Measurements from ENCODE around the gene SIPA1L3. TPM values are rescaled to one million over a fixed set of nuclear protein-coding genes. Genes with fewer than 3 reads are reported as not detected.
A peak's percentile ranks its signal among the peaks of the same experiment; 100 is the strongest.

Gene SIPA1L3
- total RNA-seq, 2 donors from 2014 or later, result 29.5 to 32.2 TPM

- Mint-ChIP-seq H3K4me3 (no peak overlapping the region), H3K27ac (no peak overlapping the region), H3K4me1 (no peaks in the 10 kb centered on the region), H3K36me3 (ENCODE audit: low read depth) (peaks cover 6% of the 10 kb centered on the region), H3K27me3 (no peaks in the 10 kb centered on the region)
- H3K9me3 ChIP-seq (ENCODE audit: control insufficient read depth, low read length, poor library complexity, severe bottlenecking), result no peaks in the 10 kb centered on the region
- ATAC-seq (no peak), DNase-seq (no peak)
These were observed 182.4 kb downstream of the SIPA1L3 start for GRCh38 chr19:38089440-38089839.

DNA sequence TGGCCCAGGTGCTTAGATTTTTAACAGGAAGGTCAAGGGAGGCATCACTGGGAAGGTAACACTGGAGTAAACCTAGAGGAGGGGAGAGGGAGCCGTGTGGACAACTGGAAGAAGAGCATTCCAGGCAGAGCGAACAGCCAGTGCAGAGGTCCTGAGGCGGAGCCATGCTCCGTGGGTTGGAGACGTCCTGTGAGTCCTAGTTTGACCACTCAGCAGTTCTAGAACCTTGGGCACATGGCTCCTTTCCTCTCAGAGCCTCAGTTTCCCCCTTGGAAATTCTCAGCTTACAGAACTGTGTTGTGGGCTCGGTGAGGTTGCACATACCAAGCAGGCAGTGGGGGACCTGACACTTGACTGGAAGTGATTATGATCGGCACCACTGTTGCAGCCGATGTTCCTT is 186.1 kb downstream of the SIPA1L3 start:
- Mint-ChIP-seq H3K27ac (no peak overlapping the region), H3K27me3 (no peaks in the 10 kb centered on the region), H3K36me3 (ENCODE audit: low read depth) (peaks cover 4% of the 10 kb centered on the region), H3K4me3 (no peak overlapping the region), H3K4me1 (peaks cover 4% of the 10 kb centered on the region)
- ATAC-seq (no peak), DNase-seq (no peak)
- H3K9me3 ChIP-seq (ENCODE audit: control insufficient read depth, low read length, poor library complexity, severe bottlenecking), result no peaks in the 10 kb centered on the region

- Mint-ChIP-seq H3K4me1 (peaks cover 4% of the 10 kb centered on the region), H3K36me3 (ENCODE audit: low read depth) (peaks cover 4% of the 10 kb centered on the region), H3K27ac (no peak overlapping the region), H3K27me3 (no peaks in the 10 kb centered on the region), H3K4me3 (no peak overlapping the region)
- H3K9me3 ChIP-seq (ENCODE audit: control insufficient read depth, low read length, poor library complexity, severe bottlenecking), result no peaks in the 10 kb centered on the region
- DNase-seq (no peak), ATAC-seq (no peak)
These were observed 186.6 kb downstream of the SIPA1L3 start for GRCh38 chr19:38093587-38093986.

GRCh38 chr19:38095411-38096308 is 188.7 kb downstream of the SIPA1L3 start:
- DNase-seq, result peak in 1 of 3 donors; percentile 42
- Mint-ChIP-seq H3K27me3 (no peaks in the 10 kb centered on the region), H3K36me3 (ENCODE audit: low read depth) (peaks cover 6% of the 10 kb centered on the region), H3K27ac (no peak overlapping the region), H3K4me1 (peaks cover 4% of the 10 kb centered on the region), H3K4me3 (no peak overlapping the region)
- ATAC-seq, result peak; percentile 66
- H3K9me3 ChIP-seq (ENCODE audit: control insufficient read depth, low read length, poor library complexity, severe bottlenecking), result no peaks in the 10 kb centered on the region

- DNase-seq (no peak), ATAC-seq (no peak)
- H3K36me3 Mint-ChIP-seq (ENCODE audit: low read depth), result peaks cover 8% of the 10 kb centered on the region
- H3K27ac Mint-ChIP-seq, result no peak overlapping the region
- H3K27me3 Mint-ChIP-seq, result no peaks in the 10 kb centered on the region
- no peak overlapping the region for H3K4me3 Mint-ChIP-seq
- peaks cover 4% of the 10 kb centered on the region for H3K4me1 Mint-ChIP-seq
- H3K9me3 ChIP-seq (ENCODE audit: control insufficient read depth, low read length, poor library complexity, severe bottlenecking), result no peaks in the 10 kb centered on the region
These were observed 193.0 kb downstream of the SIPA1L3 start for GRCh38 chr19:38099966-38100365.

- no peak for ATAC-seq
- Mint-ChIP-seq H3K36me3 (ENCODE audit: low read depth) (peaks cover 10% of the 10 kb centered on the region), H3K4me3 (no peak overlapping the region), H3K27me3 (no peaks in the 10 kb centered on the region), H3K4me1 (peaks cover 3% of the 10 kb centered on the region), H3K27ac (no peak overlapping the region)
- no peaks in the 10 kb centered on the region for H3K9me3 ChIP-seq (ENCODE audit: control insufficient read depth, low read length, poor library complexity, severe bottlenecking)
- no peak for DNase-seq
These were observed 193.6 kb downstream of the SIPA1L3 start for GRCh38 chr19:38100589-38100988.

GRCh38 chr19:38101723-38102122 is 194.7 kb downstream of the SIPA1L3 start:
- no peak overlapping the region for H3K4me3 Mint-ChIP-seq
- no peaks in the 10 kb centered on the region for H3K27me3 Mint-ChIP-seq
- H3K36me3 Mint-ChIP-seq (ENCODE audit: low read depth), result peaks cover 13% of the 10 kb centered on the region
- DNase-seq (no peak), ATAC-seq (no peak)
- H3K9me3 ChIP-seq (ENCODE audit: control insufficient read depth, low read length, poor library complexity, severe bottlenecking), result no peaks in the 10 kb centered on the region
- H3K27ac Mint-ChIP-seq, result no peak overlapping the region
- no peaks in the 10 kb centered on the region for H3K4me1 Mint-ChIP-seq

- H3K4me1 Mint-ChIP-seq, result peaks cover 3% of the 10 kb centered on the region
- no peaks in the 10 kb centered on the region for H3K9me3 ChIP-seq (ENCODE audit: control insufficient read depth, low read length, poor library complexity, severe bottlenecking)
- DNase-seq (no peak), ATAC-seq (no peak)
- no peaks in the 10 kb centered on the region for H3K27me3 Mint-ChIP-seq
- H3K36me3 Mint-ChIP-seq (ENCODE audit: low read depth), result peaks cover 9% of the 10 kb centered on the region
- H3K27ac Mint-ChIP-seq, result no peak overlapping the region
- H3K4me3 Mint-ChIP-seq, result no peak overlapping the region
These were observed 198.6 kb downstream of the SIPA1L3 start for GRCh38 chr19:38105574-38105973.

DNA sequence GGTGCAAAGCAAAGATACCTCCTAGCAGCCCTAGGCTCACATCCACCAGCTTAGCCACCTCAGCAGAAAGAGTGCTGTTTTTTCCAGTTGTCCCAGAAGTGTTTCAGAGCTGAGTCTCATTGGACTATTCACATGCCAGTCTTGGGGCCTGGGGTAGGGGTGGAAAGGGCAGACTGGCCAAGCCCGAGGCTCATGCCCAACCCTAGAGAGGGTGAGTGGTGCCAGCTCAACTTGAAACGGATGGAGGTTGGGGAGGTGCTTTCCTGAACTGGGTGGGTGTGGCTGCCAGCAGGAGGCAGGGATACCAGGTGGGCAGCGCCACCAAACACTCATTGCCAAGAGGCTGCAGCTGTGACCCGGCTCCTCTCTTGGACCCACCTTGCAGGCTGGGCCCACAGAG is 200.1 kb downstream of the SIPA1L3 start:
- Mint-ChIP-seq H3K4me3 (no peak overlapping the region), H3K27ac (peak overlapping the region; percentile 14), H3K27me3 (no peaks in the 10 kb centered on the region), H3K4me1 (peaks cover 3% of the 10 kb centered on the region), H3K36me3 (ENCODE audit: low read depth) (peaks cover 9% of the 10 kb centered on the region)
- H3K9me3 ChIP-seq (ENCODE audit: control insufficient read depth, low read length, poor library complexity, severe bottlenecking), result no peaks in the 10 kb centered on the region
- no peak for DNase-seq
- no peak for ATAC-seq

- Mint-ChIP-seq H3K4me1 (peaks cover 14% of the 10 kb centered on the region), H3K36me3 (ENCODE audit: low read depth) (no peaks in the 10 kb centered on the region), H3K27ac (no peak overlapping the region), H3K27me3 (no peaks in the 10 kb centered on the region), H3K4me3 (no peak overlapping the region)
- no peaks in the 10 kb centered on the region for H3K9me3 ChIP-seq (ENCODE audit: control insufficient read depth, low read length, poor library complexity, severe bottlenecking)
- DNase-seq, result no peak
- no peak for ATAC-seq
These were observed 204.9 kb downstream of the SIPA1L3 start for GRCh38 chr19:38111898-38112297.

DNA sequence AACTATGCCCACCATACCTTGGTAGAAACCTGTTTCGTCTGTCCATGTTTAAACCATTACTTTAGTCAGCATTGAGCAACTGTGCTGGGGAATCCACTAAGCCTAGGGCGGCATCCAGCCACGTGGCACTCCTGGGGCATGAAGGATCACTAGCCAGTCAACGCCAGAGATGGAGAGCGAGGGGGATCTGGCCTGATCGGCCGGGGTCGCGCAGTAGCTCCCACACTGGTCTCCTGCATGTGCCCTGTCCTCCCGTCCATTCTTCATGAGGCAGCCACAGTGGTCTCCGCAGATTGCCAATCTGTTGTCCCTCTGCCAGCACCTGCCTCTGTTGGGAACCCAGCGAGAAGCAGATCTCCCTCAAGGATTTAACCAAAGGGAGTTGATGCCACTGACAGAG is 207.6 kb downstream of the SIPA1L3 start:
- DNase-seq (no peak), ATAC-seq (no peak)
- no peaks in the 10 kb centered on the region for H3K27me3 Mint-ChIP-seq
- no peaks in the 10 kb centered on the region for H3K36me3 Mint-ChIP-seq (ENCODE audit: low read depth)
- peaks cover 14% of the 10 kb centered on the region for H3K4me1 Mint-ChIP-seq
- no peaks in the 10 kb centered on the region for H3K9me3 ChIP-seq (ENCODE audit: control insufficient read depth, low read length, poor library complexity, severe bottlenecking)
- H3K27ac Mint-ChIP-seq, result peak overlapping the region; percentile 27
- H3K4me3 Mint-ChIP-seq, result no peak overlapping the region

- no peaks in the 10 kb centered on the region for H3K9me3 ChIP-seq (ENCODE audit: control insufficient read depth, low read length, poor library complexity, severe bottlenecking)
- no peak overlapping the region for H3K4me3 Mint-ChIP-seq
- DNase-seq (no peak), ATAC-seq (no peak)
- peaks cover 12% of the 10 kb centered on the region for H3K4me1 Mint-ChIP-seq
- peak overlapping the region; percentile 47 for H3K27ac Mint-ChIP-seq
- H3K36me3 Mint-ChIP-seq (ENCODE audit: low read depth), result no peaks in the 10 kb centered on the region
- no peaks in the 10 kb centered on the region for H3K27me3 Mint-ChIP-seq
These were observed 208.3 kb downstream of the SIPA1L3 start for GRCh38 chr19:38115271-38115802.

DNA sequence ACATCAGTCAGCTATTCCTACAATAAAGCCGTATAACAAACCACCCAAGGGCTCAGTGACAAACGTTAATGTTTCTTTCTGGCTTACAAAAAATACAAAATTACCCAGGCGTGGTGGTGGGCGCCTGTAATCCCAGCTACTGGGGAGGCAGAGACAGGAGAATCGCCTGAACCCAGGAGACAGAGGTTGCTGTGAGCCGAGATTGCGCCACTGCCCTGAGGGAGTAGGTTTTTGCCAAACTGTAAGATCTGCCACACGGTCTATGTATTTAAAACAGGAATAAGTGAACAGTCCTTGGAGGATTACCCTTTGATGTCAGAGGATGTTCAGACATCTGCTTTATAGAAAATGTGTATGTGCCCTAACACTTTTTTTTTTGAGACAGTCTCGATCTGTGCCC is 211.2 kb downstream of the SIPA1L3 start:
- Mint-ChIP-seq H3K4me3 (no peak overlapping the region), H3K27me3 (no peaks in the 10 kb centered on the region), H3K27ac (no peak overlapping the region), H3K4me1 (peaks cover 12% of the 10 kb centered on the region), H3K36me3 (ENCODE audit: low read depth) (peaks cover 2% of the 10 kb centered on the region)
- ATAC-seq (no peak), DNase-seq (no peak)
- H3K9me3 ChIP-seq (ENCODE audit: control insufficient read depth, low read length, poor library complexity, severe bottlenecking), result no peaks in the 10 kb centered on the region

Data from T-helper 17 cell (primary cell).